Psoas muscle (tissue), 8 donors: ENCODE data around the gene LTB4R. TPM values are rescaled to one million over a fixed set of nuclear protein-coding genes. Genes with fewer than 3 reads are reported as not detected.

Experiments
- ATAC-seq, 4 donors: fragments of 200-7000 bp; cut with Tn5 transposase; one replicate each; pipeline ENCODE4 v1.9.1; 2020; ENCODE audit warnings: moderate library complexity in 3 of 4, mild to moderate bottlenecking in 2 of 4
- DNase-seq, 2 donors: peaks; one replicate each; pipeline ENCODE4 v3.0.0-alpha.2; 2020
- H3K27ac ChIP-seq: fragments of 200-600 bp; one replicate; pipeline ENCODE4 v1.8.0; 2022
- H3K27me3 ChIP-seq, 3 donors: fragments of 200-600 bp in 1 of 3; one replicate each; pipeline versions ENCODE4 v1.6.1 to v1.8.0; 2013 to 2022; ENCODE audit warnings: low read length in 2 of 3, mild to moderate bottlenecking in 2 of 3, moderate library complexity in 1 of 3; ENCODE audit not compliant: insufficient read depth in 3 of 3
- H3K36me3 ChIP-seq, 2 donors: fragments of 200-600 bp in 1 of 2; one replicate each; pipeline versions ENCODE4 v1.6.1 to v1.8.0; 2013 to 2022; ENCODE audit warnings: low read depth in 1 of 2, mild to moderate bottlenecking in 1 of 2, moderate library complexity in 1 of 2; ENCODE audit not compliant: insufficient read depth in 1 of 2
- H3K4me1 ChIP-seq: fragments of 200-600 bp; one replicate; pipeline ENCODE4 v1.8.0; 2022
- H3K4me3 ChIP-seq: fragments of 200-600 bp; one replicate; pipeline ENCODE4 v1.8.0; 2022; ENCODE audit warnings: mild to moderate bottlenecking
- H3K9me3 ChIP-seq: fragments of 200-600 bp; one replicate; pipeline ENCODE4 v1.8.0; 2022
- CTCF ChIP-seq: fragments of 200-600 bp; IDR thresholded peaks from one replicate; pipeline ENCODE4 v1.8.0; 2022; ENCODE audit warnings: antibody characterized with exemption
- WGBS, 3 donors: extraction: QIAGEN DNeasy Blood & Tissue Kit; methylation state at CpG; one replicate each; pipeline versions ENCODE4 v1.1.6 to v1.1.7; 2013; 5-methylcytosine and 5-hydroxymethylcytosine counted together
- intact Hi-C, 2 donors: fragments of 100-400 bp; cut with DNase I; formaldehyde crosslinking; loops; one replicate each; pipeline versions ENCODE4 v1.11.0 to v1.14.2; 2022
- polyA plus RNA-seq, 3 donors: library from polyadenylated mRNA; stranded (reverse); fragments of 200-250 nt; gene quantifications; one replicate each; pipeline ENCODE4 v1.2.3, GENCODE V29; 2013
- total RNA-seq, 4 donors: library from RNA; stranded (reverse); fragmentation: NEBNext Ultra II Directional in 2 of 4; extraction: Animal tissue kit (Norgen Biotek cat#: 25700) in 2 of 4; gene quantifications; one replicate each; pipeline versions ENCODE4 v1.2.1 to v1.2.4, GENCODE V29; 2021 to 2023
- donor health status: healthy with polysubstance abuse.
- donor health status: DM: no; HTN: no; CAD: no; lungs with moderate emphysema.
- donor health status: Bipolar disorder and iron deficiency.
- donor health status: healthy.
- donor health status: DM: yes; HTN: yes; CAD: no.
- donor health status: DM: no; HTN: no; CAD: no.
- donor health status: DM: no; HTN: no; CAD: no.
- donor health status: DM: yes; HTN: yes; CAD: no.

Gene LTB4R
- total and polyA plus RNA-seq, 7 donors: 0.35 to 2.1 (median 1.9) TPM

DNA sequence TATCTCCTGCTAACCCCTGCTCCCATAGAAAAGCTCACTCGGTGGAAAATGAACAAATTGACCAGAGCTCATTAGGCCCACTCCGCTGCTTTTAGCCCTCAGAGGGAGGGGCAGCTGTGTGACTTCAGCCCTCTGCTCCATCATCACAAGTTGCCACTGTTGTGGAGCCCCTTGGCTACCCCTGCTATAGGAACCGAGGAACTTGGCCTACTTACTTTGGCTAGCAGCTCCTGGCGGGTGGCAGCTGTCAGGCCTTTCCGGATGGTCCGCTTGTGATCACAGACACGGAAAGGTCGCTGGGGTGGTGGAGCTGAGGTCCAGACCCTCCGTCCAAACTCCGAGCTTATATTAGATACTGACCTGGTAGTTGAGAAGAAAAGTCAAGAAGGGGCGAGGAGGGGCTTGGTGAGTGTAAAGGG lies 4.1 kb upstream of the LTB4R start:
- DNase-seq (no peak), ATAC-seq (no peak)
- H3K27me3 ChIP-seq: no peaks in the 10 kb centered on the region
- peaks cover 13% of the 10 kb centered on the region for H3K4me1 ChIP-seq
- H3K36me3 ChIP-seq: peaks cover 0 to 60% of the 10 kb centered on the region in 2 donors
- WGBS, 3 donors: 73 to 82% (median 76%) methylated on average over 11 of the region's 11 CpGs
- H3K9me3 ChIP-seq: no peaks in the 10 kb centered on the region
- no peak for TF ChIP-seq CTCF
- no peak overlapping the region for H3K4me3 ChIP-seq
- intact Hi-C loops: loop anchor here in 1 of 2 donors (5.0 kb wide), 1 partner anchor 250 kb away; no protein-coding TSS in a partner anchor
- no peak overlapping the region for H3K27ac ChIP-seq

GRCh38 chr14:24307575-24308341 lies 3.5 kb upstream of the LTB4R start, which contains the start of gene CIDEB:
Gene CIDEB (minus strand): TSS chr14:24307977. CDS start chr14:24307858, 119 bp downstream.
- TF ChIP-seq CTCF: peak; percentile 81

GRCh38 chr14:24308342-24309124 lies 2.8 kb upstream of the LTB4R start:
- peaks cover 13% of the 10 kb centered on the region for H3K4me1 ChIP-seq
- WGBS, 3 donors: 78 to 94% (median 80%) methylated on average over 6 to 7 of the region's 7 CpGs
- H3K9me3 ChIP-seq: no peaks in the 10 kb centered on the region
- DNase-seq (no peak), ATAC-seq (no peak)
- intact Hi-C loops: loop anchor here in 1 of 2 donors (5.0 kb wide), 1 partner anchor 251 kb away; no protein-coding TSS in a partner anchor
- H3K4me3 ChIP-seq: no peak overlapping the region
- peaks cover 0 to 46% of the 10 kb centered on the region in 2 donors for H3K36me3 ChIP-seq
- H3K27me3 ChIP-seq: no peaks in the 10 kb centered on the region
- TF ChIP-seq CTCF: peak; percentile 17
- no peak overlapping the region for H3K27ac ChIP-seq

More at GRCh38 chr14:24307575-24308341, 3.5 kb upstream of the LTB4R start, which contains the start of gene CIDEB:
- H3K27me3 ChIP-seq: no peaks in the 10 kb centered on the region
- H3K27ac ChIP-seq: no peak within 1 kb of the TSS
- H3K4me3 ChIP-seq: no peak within 1 kb of the TSS
- H3K9me3 ChIP-seq: no peaks in the 10 kb centered on the region
- WGBS, 3 donors: 59 to 62% (median 60%) methylated on average over 6 of the region's 6 CpGs
- ATAC-seq: peak in 3 of 4 donors; percentile 35 to 57 (median 42)
- intact Hi-C loops: loop anchor here in 1 of 2 donors (5.0 kb wide), 1 partner anchor 250 kb away; no protein-coding TSS in a partner anchor
- H3K36me3 ChIP-seq: peaks cover 0 to 54% of the 10 kb centered on the region in 2 donors
- H3K4me1 ChIP-seq: peaks cover 13% of the 10 kb centered on the region
- peak in 1 of 2 donors; percentile 53 for DNase-seq

DNA sequence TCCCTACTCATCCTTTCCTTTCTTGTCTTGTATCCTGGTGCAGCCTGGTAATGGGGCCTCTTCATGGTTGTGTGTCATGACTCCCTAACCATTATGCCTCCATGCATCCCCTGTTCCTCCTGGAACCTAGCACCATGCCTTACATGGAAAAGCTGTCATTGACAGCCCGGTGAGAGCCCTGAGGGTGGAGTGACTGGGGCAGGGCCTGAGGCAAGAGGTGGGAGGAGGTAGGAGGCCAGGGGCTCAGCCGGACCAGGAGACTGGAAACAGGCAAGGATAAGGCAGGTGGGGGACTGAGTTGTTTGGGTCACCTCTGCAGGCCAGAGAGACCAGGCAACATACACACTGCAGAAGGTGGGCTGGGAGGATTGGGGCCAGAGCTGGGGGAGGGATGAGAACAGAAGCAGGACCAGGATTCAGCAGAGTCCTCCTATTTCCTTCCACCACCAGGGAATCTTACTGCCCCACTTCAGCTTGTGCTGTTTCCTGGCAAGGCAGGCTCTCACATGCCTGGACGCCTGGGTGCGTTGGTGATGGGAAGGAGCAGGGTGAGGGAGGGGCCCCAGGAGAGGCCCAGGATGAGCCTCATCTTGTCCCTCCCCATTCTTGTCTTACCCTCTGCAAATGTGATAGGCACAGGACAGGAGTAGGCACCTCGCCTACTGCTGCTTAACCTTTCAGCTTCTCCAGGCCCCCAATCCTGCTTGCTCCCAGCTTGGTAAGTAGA lies 1.6 kb upstream of the LTB4R start, which contains the start of gene LTB4R2:
Gene LTB4R2 (plus strand): TSS at position 603 of the 727 bp plus-strand sequence. CDS start 525 bp downstream, outside the sequence.
- no peaks in the 10 kb centered on the region for H3K9me3 ChIP-seq
- no peaks in the 10 kb centered on the region for H3K27me3 ChIP-seq
- peaks cover 0 to 34% of the 10 kb centered on the region in 2 donors for H3K36me3 ChIP-seq
- TF ChIP-seq CTCF: no peak
- ATAC-seq: no peak
- H3K4me3 ChIP-seq: peak within 1 kb of the TSS; percentile 68
- WGBS, 3 donors: 69 to 80% (median 75%) methylated on average over 5 of the region's 5 CpGs
- H3K27ac ChIP-seq: peak within 1 kb of the TSS; percentile 79
- peaks cover 13% of the 10 kb centered on the region for H3K4me1 ChIP-seq
- intact Hi-C loops: loop anchor here in 1 of 2 donors (5.0 kb wide), 1 partner anchor 252 kb away; no protein-coding TSS in a partner anchor
- no peak for DNase-seq
